NCI-H1105 (cell line): Measurements from ENCODE around the gene NSMF.

Experiments used
- DNase-seq: peaks from one replicate; lab custom pipeline; 2025; lab: John Stamatoyannopoulos, UW

The NSMF gene

GRCh38 chr9:137459152-137459600 lies at the start of gene NSMF:
Gene NSMF (minus strand): TSS chr9:137459334. CDS start chr9:137459102, 232 bp downstream.
- DNase-seq: peak; percentile 84

GRCh38 chr9:137506702-137507171 lies 47.6 kb upstream of the NSMF start:
- no peak for DNase-seq

GRCh38 chr9:137506274-137506673 lies 47.1 kb upstream of the NSMF start:
- no peak for DNase-seq

- DNase-seq: no peak
Observed at GRCh38 chr9:137505421-137506140, 46.4 kb upstream of the NSMF start.

- no peak for DNase-seq
Observed at GRCh38 chr9:137504432-137504777, 45.3 kb upstream of the NSMF start.

GRCh38 chr9:137502008-137502911 lies 43.1 kb upstream of the NSMF start:
- DNase-seq: no peak

- no peak for DNase-seq
Observed at GRCh38 chr9:137501457-137501856, 42.3 kb upstream of the NSMF start.

GRCh38 chr9:137500666-137501397 lies 41.7 kb upstream of the NSMF start:
- no peak for DNase-seq

GRCh38 chr9:137499858-137500661 lies 40.9 kb upstream of the NSMF start:
- DNase-seq: no peak

- no peak for DNase-seq
Observed at GRCh38 chr9:137499416-137499815, 40.3 kb upstream of the NSMF start.

- no peak for DNase-seq
Observed at GRCh38 chr9:137498720-137499150, 39.6 kb upstream of the NSMF start.

GRCh38 chr9:137497921-137498719 lies 39.0 kb upstream of the NSMF start:
- DNase-seq: no peak

GRCh38 chr9:137496601-137497375 lies 37.7 kb upstream of the NSMF start:
- no peak for DNase-seq

GRCh38 chr9:137494550-137495351 lies 35.6 kb upstream of the NSMF start:
- DNase-seq: no peak

- no peak for DNase-seq
Observed at GRCh38 chr9:137494104-137494544, 35.0 kb upstream of the NSMF start.

GRCh38 chr9:137493364-137494103 lies 34.4 kb upstream of the NSMF start:
- DNase-seq: no peak

- no peak for DNase-seq
Observed at GRCh38 chr9:137492464-137493363, 33.6 kb upstream of the NSMF start.
